GM18870 (cell line): Measurements from ENCODE around the gene ZNF335.
"Not testable (repeated sequence)": the region's sequence is repeated elsewhere in the genome, so short reads cannot be mapped to it uniquely, and the experiment has no call there.

Experiments used
- ATAC-seq: cut with Tn5 transposase; IDR thresholded peaks from one replicate; pipeline ENCODE4 v1.9.1; 2021; ENCODE audit warnings: moderate library complexity; ENCODE audit not compliant: unreplicated experiment

ZNF335 gene

GRCh38 chr20:46004187-46004586, 32.2 kb upstream of the ZNF335 start:
- no peak for ATAC-seq

- no peak for ATAC-seq
Observed at GRCh38 chr20:46002008-46002407, 30.0 kb upstream of the ZNF335 start.

GRCh38 chr20:46001498-46001897, 29.5 kb upstream of the ZNF335 start:
- ATAC-seq: no peak

GRCh38 chr20:46000262-46000996, 28.4 kb upstream of the ZNF335 start:
- ATAC-seq: no peak

GRCh38 chr20:45999557-46000261, 27.7 kb upstream of the ZNF335 start:
- no peak for ATAC-seq

GRCh38 chr20:45998761-45999160, 26.8 kb upstream of the ZNF335 start:
- ATAC-seq: no peak

GRCh38 chr20:45998337-45998736, 26.3 kb upstream of the ZNF335 start:
- no peak for ATAC-seq

GRCh38 chr20:45997187-45997586, 25.2 kb upstream of the ZNF335 start:
- no peak for ATAC-seq

- ATAC-seq: not testable (repeated sequence)
Observed at GRCh38 chr20:45995495-45996097, 23.6 kb upstream of the ZNF335 start.

- ATAC-seq: no peak
Observed at GRCh38 chr20:45994761-45995493, 22.9 kb upstream of the ZNF335 start.

- no peak for ATAC-seq
Observed at GRCh38 chr20:45993197-45993951, 21.4 kb upstream of the ZNF335 start.

- no peak for ATAC-seq
Observed at GRCh38 chr20:45991616-45992015, 19.6 kb upstream of the ZNF335 start.

GRCh38 chr20:45988830-45989229, 16.8 kb upstream of the ZNF335 start:
- ATAC-seq: not testable (repeated sequence)

- ATAC-seq: no peak
Observed at GRCh38 chr20:45987108-45987780, 15.2 kb upstream of the ZNF335 start.

GRCh38 chr20:45985573-45985972, 13.6 kb upstream of the ZNF335 start:
- ATAC-seq: no peak

GRCh38 chr20:45983279-45983743, 11.3 kb upstream of the ZNF335 start:
- no peak for ATAC-seq

- no peak for ATAC-seq
Observed at GRCh38 chr20:45981261-45981660, 9.3 kb upstream of the ZNF335 start.

GRCh38 chr20:45976086-45976485, 4.1 kb upstream of the ZNF335 start:
- no peak for ATAC-seq

- ATAC-seq: no peak
Observed at GRCh38 chr20:45975686-45976085, 3.7 kb upstream of the ZNF335 start.
